ENCODE measurements around the gene MEF2A.

DNA sequence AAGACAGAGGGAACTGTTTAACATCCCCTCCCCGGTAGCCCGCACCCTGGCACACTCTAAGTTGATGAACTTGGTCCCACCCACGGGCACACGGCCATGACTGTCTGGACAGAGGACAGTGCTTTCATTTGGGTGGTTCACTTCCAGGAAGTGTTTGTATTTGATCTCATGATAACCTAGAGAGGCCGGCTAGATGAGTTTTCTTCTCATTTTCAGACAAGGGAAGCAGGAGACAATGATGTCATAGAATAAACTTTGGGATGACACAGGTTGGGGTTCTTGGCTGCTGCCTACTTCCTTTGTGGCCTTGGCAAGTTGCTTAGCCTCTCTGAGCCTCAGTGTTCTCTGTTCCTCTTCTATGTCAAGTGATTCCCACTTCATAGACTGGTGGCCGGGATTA, 183.6 kb downstream of the MEF2A start:
- TF ChIP-seq, protein P1, sequence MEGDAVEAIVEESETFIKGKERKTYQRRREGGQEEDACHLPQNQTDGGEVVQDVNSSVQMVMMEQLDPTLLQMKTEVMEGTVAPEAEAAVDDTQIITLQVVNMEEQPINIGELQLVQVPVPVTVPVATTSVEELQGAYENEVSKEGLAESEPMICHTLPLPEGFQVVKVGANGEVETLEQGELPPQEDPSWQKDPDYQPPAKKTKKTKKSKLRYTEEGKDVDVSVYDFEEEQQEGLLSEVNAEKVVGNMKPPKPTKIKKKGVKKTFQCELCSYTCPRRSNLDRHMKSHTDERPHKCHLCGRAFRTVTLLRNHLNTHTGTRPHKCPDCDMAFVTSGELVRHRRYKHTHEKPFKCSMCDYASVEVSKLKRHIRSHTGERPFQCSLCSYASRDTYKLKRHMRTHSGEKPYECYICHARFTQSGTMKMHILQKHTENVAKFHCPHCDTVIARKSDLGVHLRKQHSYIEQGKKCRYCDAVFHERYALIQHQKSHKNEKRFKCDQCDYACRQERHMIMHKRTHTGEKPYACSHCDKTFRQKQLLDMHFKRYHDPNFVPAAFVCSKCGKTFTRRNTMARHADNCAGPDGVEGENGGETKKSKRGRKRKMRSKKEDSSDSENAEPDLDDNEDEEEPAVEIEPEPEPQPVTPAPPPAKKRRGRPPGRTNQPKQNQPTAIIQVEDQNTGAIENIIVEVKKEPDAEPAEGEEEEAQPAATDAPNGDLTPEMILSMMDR (IDR thresholded peaks at IDR 0.05): no peak
- no peak for TF ChIP-seq POLR2A (IDR thresholded peaks at IDR 0.05)

All from body of pancreas (tissue), 4 donors.